Measurements from ENCODE around the gene MMD2. TPM values are rescaled to one million over a fixed set of nuclear protein-coding genes. Genes with fewer than 3 reads are reported as not detected.
"Not testable (repeated sequence)": the region's sequence is repeated elsewhere in the genome, so short reads cannot be mapped to it uniquely, and the experiment has no call there.

MMD2 gene
- total RNA-seq, 1 donor from 2014 or later: not detected

GRCh38 chr7:4998910-4999309 is 39.9 kb upstream of the MMD2 start:
- TF ChIP-seq CTCF (IDR thresholded peaks at IDR 0.05; ENCODE audit: unreplicated experiment): no peak
- Mint-ChIP-seq H3K36me3 (ENCODE audit: insufficient read depth) (peaks cover 19% of the 10 kb centered on the region), H3K27ac (no peak overlapping the region), H3K4me1 (ENCODE audit: low read depth) (no peaks in the 10 kb centered on the region), H3K4me3 (ENCODE audit: low read depth) (no peak overlapping the region), H3K9me3 (ENCODE audit: low read depth) (no peaks in the 10 kb centered on the region), H3K27me3 (no peaks in the 10 kb centered on the region)
- DNase-seq (ENCODE audit: low spot score, unreplicated experiment): no peak

- Mint-ChIP-seq H3K9me3 (ENCODE audit: low read depth) (no peaks in the 10 kb centered on the region), H3K4me3 (ENCODE audit: low read depth) (no peak overlapping the region), H3K36me3 (ENCODE audit: insufficient read depth) (peaks cover 19% of the 10 kb centered on the region), H3K27me3 (no peaks in the 10 kb centered on the region), H3K27ac (no peak overlapping the region), H3K4me1 (ENCODE audit: low read depth) (no peaks in the 10 kb centered on the region)
- TF ChIP-seq CTCF (IDR thresholded peaks at IDR 0.05; ENCODE audit: unreplicated experiment): no peak
- DNase-seq (ENCODE audit: low spot score, unreplicated experiment): no peak
These were observed 39.3 kb upstream of the MMD2 start for GRCh38 chr7:4998244-4998643.

- TF ChIP-seq CTCF (IDR thresholded peaks at IDR 0.05; ENCODE audit: unreplicated experiment): no peak
- peaks cover 16% of the 10 kb centered on the region for H3K36me3 Mint-ChIP-seq (ENCODE audit: insufficient read depth)
- no peak for DNase-seq (ENCODE audit: low spot score, unreplicated experiment)
- no peaks in the 10 kb centered on the region for H3K27me3 Mint-ChIP-seq
- H3K27ac Mint-ChIP-seq: peak overlapping the region; percentile 74
- H3K4me3 Mint-ChIP-seq (ENCODE audit: low read depth): no peak overlapping the region
- no peaks in the 10 kb centered on the region for H3K4me1 Mint-ChIP-seq (ENCODE audit: low read depth)
- no peaks in the 10 kb centered on the region for H3K9me3 Mint-ChIP-seq (ENCODE audit: low read depth)
These were observed 37.8 kb upstream of the MMD2 start for GRCh38 chr7:4996696-4997222.

- no peak overlapping the region for H3K4me3 Mint-ChIP-seq (ENCODE audit: low read depth)
- H3K4me1 Mint-ChIP-seq (ENCODE audit: low read depth): no peaks in the 10 kb centered on the region
- DNase-seq (ENCODE audit: low spot score, unreplicated experiment): no peak
- no peaks in the 10 kb centered on the region for H3K9me3 Mint-ChIP-seq (ENCODE audit: low read depth)
- H3K36me3 Mint-ChIP-seq (ENCODE audit: insufficient read depth): peaks cover 15% of the 10 kb centered on the region
- H3K27me3 Mint-ChIP-seq: no peaks in the 10 kb centered on the region
- H3K27ac Mint-ChIP-seq: peak overlapping the region; percentile 92
- TF ChIP-seq CTCF (IDR thresholded peaks at IDR 0.05; ENCODE audit: unreplicated experiment): no peak
These were observed 36.5 kb upstream of the MMD2 start for GRCh38 chr7:4995429-4995969.

GRCh38 chr7:4993471-4993870 is 34.5 kb upstream of the MMD2 start:
- H3K9me3 Mint-ChIP-seq (ENCODE audit: low read depth): no peaks in the 10 kb centered on the region
- DNase-seq (ENCODE audit: low spot score, unreplicated experiment): no peak
- TF ChIP-seq CTCF (IDR thresholded peaks at IDR 0.05; ENCODE audit: unreplicated experiment): no peak

GRCh38 chr7:4982741-4983140 is 23.8 kb upstream of the MMD2 start:
- not testable (repeated sequence) for H3K9me3 Mint-ChIP-seq (ENCODE audit: low read depth); H3K4me1 Mint-ChIP-seq (ENCODE audit: low read depth); DNase-seq (ENCODE audit: low spot score, unreplicated experiment); H3K4me3 Mint-ChIP-seq (ENCODE audit: low read depth); H3K27ac Mint-ChIP-seq; H3K27me3 Mint-ChIP-seq
- peaks cover 40% of the 10 kb centered on the region for H3K36me3 Mint-ChIP-seq (ENCODE audit: insufficient read depth)

More at GRCh38 chr7:4993471-4993870, 34.5 kb upstream of the MMD2 start:
- H3K4me3 Mint-ChIP-seq (ENCODE audit: low read depth): no peak overlapping the region
- peaks cover 11% of the 10 kb centered on the region for H3K36me3 Mint-ChIP-seq (ENCODE audit: insufficient read depth)
- no peaks in the 10 kb centered on the region for H3K4me1 Mint-ChIP-seq (ENCODE audit: low read depth)
- H3K27ac Mint-ChIP-seq: no peak overlapping the region
- no peaks in the 10 kb centered on the region for H3K27me3 Mint-ChIP-seq

- H3K36me3 Mint-ChIP-seq (ENCODE audit: insufficient read depth): peaks cover 37% of the 10 kb centered on the region
- H3K27ac Mint-ChIP-seq; H3K27me3 Mint-ChIP-seq; H3K4me3 Mint-ChIP-seq (ENCODE audit: low read depth); H3K4me1 Mint-ChIP-seq (ENCODE audit: low read depth); DNase-seq (ENCODE audit: low spot score, unreplicated experiment); H3K9me3 Mint-ChIP-seq (ENCODE audit: low read depth): not testable (repeated sequence)
These were observed 22.4 kb upstream of the MMD2 start for GRCh38 chr7:4981295-4981890.

GRCh38 chr7:4975626-4976025 is 16.6 kb upstream of the MMD2 start:
- Mint-ChIP-seq H3K4me3 (ENCODE audit: low read depth) (peak overlapping the region; percentile 61), H3K36me3 (ENCODE audit: insufficient read depth) (peaks cover 15% of the 10 kb centered on the region)
- DNase-seq (ENCODE audit: low spot score, unreplicated experiment); H3K9me3 Mint-ChIP-seq (ENCODE audit: low read depth); H3K27ac Mint-ChIP-seq; H3K4me1 Mint-ChIP-seq (ENCODE audit: low read depth); H3K27me3 Mint-ChIP-seq: not testable (repeated sequence)
